GM19025 (cell line): Measurements from ENCODE around the gene MEX3B.
"Not testable (repeated sequence)": the region's sequence is repeated elsewhere in the genome, so short reads cannot be mapped to it uniquely, and the experiment has no call there.

ENCODE experiments used
- ATAC-seq: cut with Tn5 transposase; IDR thresholded peaks from one replicate; pipeline ENCODE4 v1.9.1; 2021; ENCODE audit warnings: mild to moderate bottlenecking, low read depth, moderate library complexity; ENCODE audit not compliant: unreplicated experiment

The MEX3B gene

GRCh38 chr15:82051664-82052063 is 5.8 kb upstream of the MEX3B start:
- no peak for ATAC-seq

- no peak for ATAC-seq
Measured at GRCh38 chr15:82048811-82049210, 3.0 kb upstream of the MEX3B start.

DNA sequence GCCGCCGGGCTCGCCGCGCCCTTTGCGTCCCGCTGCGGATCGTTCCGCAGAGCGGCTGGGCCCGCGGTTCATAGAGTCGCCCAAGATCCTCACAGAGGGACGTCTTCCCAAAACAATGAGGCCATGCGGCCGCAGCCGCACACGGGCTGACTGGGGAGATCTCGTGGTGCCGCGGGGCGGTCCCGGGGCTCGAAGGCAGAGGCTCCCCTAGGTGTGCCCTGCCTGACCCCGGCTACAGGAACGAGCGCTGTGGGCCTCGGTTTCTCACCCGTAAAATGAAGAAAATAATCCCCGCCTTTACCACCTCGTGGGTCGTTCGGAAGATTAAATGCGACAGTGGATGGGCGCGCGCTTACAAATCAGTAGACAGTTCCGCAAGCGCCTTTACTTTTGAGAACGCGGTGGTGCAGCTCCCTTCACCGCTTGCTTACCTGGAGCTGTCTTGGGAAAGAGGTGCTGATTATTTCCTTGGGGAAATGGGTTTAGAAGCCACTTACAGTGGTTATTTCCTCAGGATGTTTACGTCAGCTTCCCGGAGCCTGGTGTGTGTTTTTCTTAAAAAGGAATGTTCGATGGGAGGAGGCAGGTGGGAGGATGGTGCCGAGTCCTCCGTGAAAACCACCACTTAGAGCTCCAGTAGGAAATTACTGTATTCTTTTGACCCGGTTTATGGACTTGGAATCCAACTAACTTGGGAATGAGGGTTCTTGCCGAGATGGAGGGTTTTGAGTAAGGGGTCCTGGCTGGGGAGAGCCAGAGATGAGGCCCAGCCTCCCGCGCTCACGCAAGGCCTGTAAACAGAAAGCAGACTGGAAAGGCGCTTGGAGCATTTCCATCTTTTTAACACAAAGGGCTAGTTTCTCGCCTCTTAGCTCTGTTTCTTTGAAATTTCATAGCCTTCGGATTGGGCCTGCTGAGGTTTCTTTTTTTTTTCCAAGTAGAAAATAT is 1.9 kb upstream of the MEX3B start:
- ATAC-seq: peak; percentile 1

- peak; percentile 69 for ATAC-seq
Measured at GRCh38 chr15:82046666-82047452, 1.0 kb upstream of the MEX3B start.

DNA sequence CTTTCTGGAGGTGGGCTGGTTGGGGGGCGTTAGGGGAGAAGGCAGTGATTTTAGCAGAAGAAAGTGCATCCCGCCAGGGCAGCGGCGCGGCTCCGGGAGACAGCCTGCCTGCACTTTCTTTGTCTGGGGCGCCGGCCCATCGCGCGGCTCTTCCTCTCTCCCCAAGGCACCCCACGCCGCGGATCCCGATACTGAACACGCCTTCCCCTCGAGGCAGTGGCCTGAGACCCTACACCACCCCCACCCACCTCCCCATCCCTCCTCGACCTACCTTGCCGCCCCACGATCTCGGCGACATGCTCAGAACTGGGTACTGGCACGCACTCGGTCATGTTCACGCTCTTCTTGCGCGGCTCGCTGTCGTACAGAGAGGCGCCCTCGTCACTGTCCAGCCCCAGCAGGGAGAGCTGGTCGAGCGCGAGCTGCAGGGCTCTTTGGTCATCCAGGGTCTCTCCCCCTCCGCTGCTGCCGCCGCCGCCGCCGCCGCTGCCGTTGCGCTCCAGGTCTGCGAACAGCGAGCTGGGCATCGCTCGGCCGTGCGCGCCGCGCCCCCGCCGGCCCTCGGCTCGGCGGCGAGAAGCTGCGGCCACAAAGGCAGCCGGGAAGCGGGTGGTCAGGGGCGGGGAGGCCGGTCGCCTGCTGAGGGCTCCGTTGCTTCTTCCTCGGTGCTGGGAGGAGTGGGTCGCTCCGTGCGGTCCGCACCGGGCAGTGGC is 483 bp downstream of the MEX3B start:
- peak; percentile 0 for ATAC-seq

- ATAC-seq: no peak
Measured at GRCh38 chr15:82044373-82045178, 1.2 kb downstream of the MEX3B start.

DNA sequence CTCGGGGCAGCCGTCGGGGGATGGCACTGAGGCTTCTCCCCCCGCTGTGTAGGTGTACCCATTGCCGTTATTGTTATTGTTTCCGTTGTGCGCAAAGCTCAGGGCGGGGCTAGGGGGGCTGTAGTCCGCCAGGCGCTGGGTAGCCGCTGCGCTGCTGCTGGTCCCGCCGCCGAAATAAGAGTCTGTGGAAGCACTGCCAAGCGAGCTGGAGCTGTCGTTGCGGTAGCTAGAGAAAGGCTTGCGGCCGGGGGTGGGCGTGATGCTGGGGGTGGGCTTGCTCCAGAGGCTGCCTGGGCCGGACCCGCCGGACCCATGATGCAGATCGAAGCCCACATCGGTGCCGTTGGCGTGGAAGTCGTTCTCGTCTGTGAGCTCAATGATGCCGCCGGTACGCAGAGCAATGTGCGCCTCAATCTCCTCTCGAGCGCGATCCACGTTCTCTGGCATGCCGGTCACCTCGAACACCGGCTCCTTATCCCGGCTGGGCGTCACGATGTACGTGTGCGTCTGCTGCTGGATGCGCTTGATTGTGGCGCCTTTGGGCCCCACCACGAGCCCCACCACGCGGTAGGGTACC is 1.9 kb downstream of the MEX3B start:
- ATAC-seq: no peak

DNA sequence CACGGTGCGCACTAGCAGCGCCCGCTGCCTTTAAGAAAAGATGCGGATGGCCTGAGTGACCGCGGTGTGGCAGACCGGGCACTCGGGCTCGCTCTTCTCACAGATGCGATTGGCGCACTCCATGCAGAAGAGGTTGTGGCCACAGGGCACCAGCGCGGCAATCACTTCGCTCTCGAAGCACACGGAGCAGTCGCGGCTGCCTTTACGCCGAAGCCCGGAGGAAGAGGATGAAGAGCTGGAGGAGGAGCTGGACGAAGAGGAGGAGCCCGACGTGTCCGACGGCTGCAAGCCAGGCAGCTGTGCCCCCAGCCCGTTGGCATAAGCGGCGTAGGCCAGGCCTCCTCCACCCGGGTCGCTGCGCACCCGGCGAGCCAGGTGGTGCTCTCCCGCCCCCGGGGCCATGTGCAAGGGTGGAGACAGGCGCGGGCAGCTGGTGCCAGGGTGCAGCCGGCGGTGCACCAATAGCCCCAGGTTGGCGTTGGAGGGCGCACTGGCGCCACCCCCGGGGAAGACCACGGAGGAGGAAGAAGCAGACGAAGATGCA is 2.6 kb downstream of the MEX3B start:
- no peak for ATAC-seq

GRCh38 chr15:82040862-82041261 is 5.0 kb downstream of the MEX3B start:
- ATAC-seq: no peak

DNA sequence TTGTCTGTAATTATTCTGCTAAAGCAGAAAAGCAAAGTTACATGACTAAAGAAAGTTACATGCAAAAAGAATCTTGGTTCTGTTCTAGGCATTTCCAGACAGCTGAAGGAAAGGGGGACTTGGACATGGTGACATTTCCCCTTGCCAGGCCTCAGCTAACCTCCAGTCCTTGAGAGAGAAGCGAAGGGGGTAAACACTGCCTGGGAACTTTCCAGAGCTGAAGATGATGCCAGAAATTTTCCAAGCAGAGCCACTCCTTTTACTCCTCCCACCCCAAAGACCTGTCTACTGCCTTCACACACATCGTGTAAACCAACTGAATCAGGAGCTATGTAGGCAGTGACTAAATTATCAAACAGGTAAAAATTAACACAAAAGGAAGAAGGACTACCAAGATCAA is 5.4 kb downstream of the MEX3B start:
- ATAC-seq: no peak

DNA sequence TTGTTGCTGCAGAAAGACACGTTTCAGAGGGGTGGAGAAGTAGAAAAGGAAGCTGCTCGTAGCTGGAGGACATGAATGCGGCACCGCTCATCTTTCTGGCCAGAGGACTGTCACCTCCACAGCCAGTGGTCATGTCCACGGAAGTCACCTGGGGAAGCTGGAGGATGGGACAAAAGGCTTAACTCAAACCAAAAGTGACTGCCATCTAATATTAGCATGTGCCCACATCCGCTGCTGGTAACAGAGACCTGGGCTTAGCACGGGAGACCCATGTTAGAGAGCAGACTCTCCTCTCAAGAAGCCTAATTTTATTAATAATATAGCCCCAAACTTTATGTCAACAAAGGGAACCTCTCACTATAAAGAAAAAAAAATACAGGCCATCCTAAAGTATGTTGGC is 5.9 kb downstream of the MEX3B start:
- no peak for ATAC-seq

DNA sequence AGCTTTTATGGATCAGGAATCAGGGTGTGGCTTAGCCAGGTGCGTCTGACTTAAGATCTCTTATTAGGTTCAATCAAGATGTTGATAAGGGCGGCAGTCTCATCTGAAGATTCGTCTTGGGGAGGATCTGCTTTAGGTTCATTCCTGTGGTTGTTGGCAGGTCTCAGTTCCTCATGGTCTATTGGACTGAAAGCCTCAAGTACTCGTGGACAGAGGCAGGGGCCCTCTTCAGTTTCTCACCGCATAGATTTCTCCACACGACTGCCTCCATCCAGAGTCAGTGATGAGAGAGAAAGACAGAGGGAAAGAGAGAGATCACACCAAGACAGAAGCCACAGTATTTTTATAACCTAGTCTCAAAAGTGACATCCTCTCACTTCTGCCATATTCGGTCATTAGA is 9.4 kb downstream of the MEX3B start:
- no peak for ATAC-seq

GRCh38 chr15:82031871-82032270 is 13.9 kb downstream of the MEX3B start:
- ATAC-seq: no peak

DNA sequence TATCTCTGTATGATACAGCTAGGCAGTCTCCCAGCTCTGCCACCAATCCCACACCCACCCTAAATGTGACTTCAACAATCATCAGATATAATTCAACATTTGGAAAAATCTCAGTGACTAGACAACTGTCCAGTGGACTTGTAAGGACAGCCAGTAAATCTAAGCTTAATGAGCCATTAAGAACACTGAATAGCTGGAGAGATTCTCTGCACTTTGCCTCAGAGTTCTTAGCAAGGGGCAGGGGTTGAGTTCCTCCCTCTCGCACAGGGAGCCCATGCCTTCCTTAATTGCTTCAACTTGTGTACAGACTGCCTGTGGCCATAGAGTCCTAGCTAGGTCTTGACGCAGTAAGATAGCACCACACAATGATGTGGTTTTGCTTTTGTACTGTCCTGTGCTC is 15.6 kb downstream of the MEX3B start:
- no peak for ATAC-seq

DNA sequence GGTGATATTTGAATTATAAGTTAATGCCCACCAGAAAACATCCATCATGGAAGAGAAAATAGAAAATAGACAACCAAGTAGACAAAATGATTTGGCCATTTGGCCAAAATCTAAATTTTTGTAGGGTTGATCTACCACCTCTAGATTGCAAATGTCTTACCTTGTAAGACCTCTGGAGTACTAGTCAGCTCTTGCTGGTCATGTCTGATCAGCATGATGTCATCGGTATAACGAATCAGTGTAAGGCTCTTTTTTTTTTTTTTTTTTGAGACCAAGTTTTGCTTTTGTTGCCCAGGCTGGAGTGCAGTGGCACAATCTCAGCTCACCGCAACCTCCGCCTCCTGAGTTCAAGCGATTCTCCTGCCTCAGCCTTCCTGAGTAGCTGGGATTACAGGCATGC is 17.7 kb downstream of the MEX3B start:
- not testable (repeated sequence) for ATAC-seq

GRCh38 chr15:82021992-82022391 is 23.8 kb downstream of the MEX3B start:
- no peak for ATAC-seq

- ATAC-seq: no peak
Measured at GRCh38 chr15:82020625-82021394, 25.0 kb downstream of the MEX3B start.

- no peak for ATAC-seq
Measured at GRCh38 chr15:82018201-82018600, 27.6 kb downstream of the MEX3B start.

- no peak for ATAC-seq
Measured at GRCh38 chr15:82017656-82018055, 28.2 kb downstream of the MEX3B start.
